ENCODE results near the gene MRPL17. TPM values are rescaled to one million over a fixed set of nuclear protein-coding genes. Genes with fewer than 3 reads are reported as not detected.
"Not testable (repeated sequence)": the region's sequence is repeated elsewhere in the genome, so short reads cannot be mapped to it uniquely, and the experiment has no call there.

MRPL17 gene
- total and polyA plus RNA-seq, 9 of the 15 experiments (the other 6 are each of a cell fraction or from before 2014, with no cell fraction given): 33.9 to 81.6 (median 43.9) TPM

GRCh38 chr11:6690431-6691132 lies 7.4 kb upstream of the MRPL17 start (continued):
- TF ChIP-seq CREB3L1 (IDR thresholded peaks at IDR 0.05; ENCODE audit: borderline replicate concordance, low read depth) (0 out of 2 replicates have a peak, but pooled peaks have one; percentile 13), ETV1 (tag; conservative IDR thresholded peaks at IDR 0.05; ENCODE audit: low read depth) (peak; percentile 55), CHAMP1 (IDR thresholded peaks at IDR 0.05) (peak; percentile 64; the same call in 1 of the 2 replicates), ZBTB40 (IDR thresholded peaks at IDR 0.05) (0 out of 2 replicates have a peak, but pooled peaks have one; percentile 47), HDAC1 (IDR thresholded peaks at IDR 0.05) (peak in 1 of 2 experiments; percentile 89; a peak in 2 of 4 replicates), TAF9B (IDR thresholded peaks at IDR 0.05; ENCODE audit: partially characterized antibody) (peak; percentile 78), FOXK2 (conservative IDR thresholded peaks at IDR 0.05 in 1 of 2, IDR thresholded peaks at IDR 0.05 in 1 of 2; ENCODE audit: low read depth in 2 of 2) (peak; percentile 67 to 77), DPF2 (IDR thresholded peaks at IDR 0.05) (peak; percentile 92), EP300 (IDR thresholded peaks at IDR 0.05; ENCODE audit: low read length) (0 out of 2 replicates have a peak, but pooled peaks have one; percentile 22)
- not testable (repeated sequence) for TF ChIP-seq ZBTB40 (CRISPR knock-in tag; IDR thresholded peaks at IDR 0.05)

Measured in K562 (cell line).